GM21367 (cell line): ENCODE results near the gene PHF21A.
"Not testable (repeated sequence)": the region's sequence is repeated elsewhere in the genome, so short reads cannot be mapped to it uniquely, and the experiment has no call there.

ENCODE experiments used
- ATAC-seq: cut with Tn5 transposase; IDR thresholded peaks from one replicate; pipeline ENCODE4 v1.9.1; 2021; ENCODE audit not compliant: unreplicated experiment

Gene PHF21A

DNA sequence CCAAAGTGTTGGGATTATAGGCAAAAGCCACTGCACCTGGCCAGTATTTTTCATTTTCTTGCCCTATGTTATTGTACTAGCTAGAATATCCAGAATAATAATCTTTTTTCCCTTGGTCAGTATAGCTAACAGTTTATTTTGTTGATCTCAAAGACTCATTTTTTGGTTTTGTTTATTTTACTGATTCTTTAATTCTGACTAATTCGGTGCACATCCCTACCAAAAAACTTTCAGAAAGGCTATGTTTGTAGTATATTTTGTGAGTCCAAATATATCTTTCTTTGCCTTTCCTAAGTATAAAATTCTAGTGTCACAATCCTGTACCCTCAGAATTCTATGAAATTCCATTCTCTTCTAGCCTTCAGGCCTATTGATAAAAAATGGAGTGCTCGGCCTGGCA is 84.3 kb downstream of the PHF21A start:
- no peak for ATAC-seq

DNA sequence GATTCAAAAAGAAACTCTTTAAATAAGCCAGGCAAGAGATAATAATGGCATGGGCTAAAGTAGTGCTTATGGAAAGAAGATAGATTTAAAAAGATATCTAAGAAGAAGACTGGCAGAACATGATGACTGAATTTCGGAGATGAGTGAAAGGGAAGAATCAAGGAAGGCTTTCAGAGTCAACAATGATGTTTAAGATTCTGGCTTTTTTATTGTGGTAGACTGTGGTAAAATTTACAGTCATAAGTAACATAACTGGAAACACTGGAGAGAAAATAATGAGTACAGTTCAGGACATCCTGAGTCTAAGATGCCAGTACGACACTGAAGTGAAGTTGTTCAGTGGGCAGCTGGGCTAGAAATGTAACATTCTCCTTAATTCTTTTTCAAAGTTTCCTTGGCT is 85.2 kb downstream of the PHF21A start:
- no peak for ATAC-seq

DNA sequence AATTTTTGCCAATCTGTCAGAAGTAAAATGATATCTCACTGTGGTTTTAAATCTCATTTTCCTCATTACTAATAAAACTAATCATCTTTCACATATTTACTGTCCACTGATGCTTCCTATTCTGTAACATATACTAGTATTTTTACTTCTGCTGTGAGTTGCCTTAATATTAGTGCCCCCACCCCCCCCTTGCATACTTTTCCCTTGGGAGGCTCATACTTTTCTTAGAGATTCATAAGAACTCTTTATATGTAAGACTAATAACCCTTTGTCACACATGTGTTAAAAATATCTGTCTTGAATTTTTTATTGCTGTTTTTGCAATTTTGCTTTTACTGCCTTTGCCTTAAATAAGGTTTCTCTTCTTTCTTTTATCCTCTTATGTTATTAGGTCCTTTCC is 87.2 kb downstream of the PHF21A start:
- ATAC-seq, result no peak

DNA sequence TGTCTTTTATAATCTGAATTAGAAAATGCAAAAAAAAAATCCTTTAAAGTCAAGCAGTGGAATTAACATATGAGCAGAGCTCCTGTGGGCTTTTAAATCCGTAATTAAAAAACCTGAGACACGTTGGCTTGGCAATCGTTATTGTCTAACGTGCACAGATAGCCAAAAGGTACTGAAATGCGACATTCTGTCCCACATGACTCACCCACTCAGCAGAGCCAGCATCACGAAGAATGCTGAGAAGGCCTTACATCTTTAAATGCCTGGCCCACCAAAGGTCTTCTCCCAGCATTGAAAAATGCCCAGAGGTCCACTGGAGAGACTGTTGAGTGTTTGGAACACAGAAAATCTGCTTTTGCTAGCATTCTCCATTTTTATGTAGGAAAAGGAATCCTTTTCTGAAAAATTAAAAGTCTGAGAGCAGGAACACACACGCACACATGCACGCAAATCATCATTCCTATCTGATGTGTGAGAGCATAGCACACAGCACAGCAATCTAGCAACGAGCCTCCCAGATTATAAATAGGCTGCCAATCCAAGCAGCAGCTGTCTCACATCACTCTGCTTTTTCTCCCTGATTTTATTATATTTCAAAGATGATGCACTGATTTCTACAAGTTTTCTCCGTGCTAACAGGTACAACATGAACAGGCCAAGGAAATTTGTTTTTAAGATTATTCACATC is 94.5 kb downstream of the PHF21A start:
- ATAC-seq, result no peak

DNA sequence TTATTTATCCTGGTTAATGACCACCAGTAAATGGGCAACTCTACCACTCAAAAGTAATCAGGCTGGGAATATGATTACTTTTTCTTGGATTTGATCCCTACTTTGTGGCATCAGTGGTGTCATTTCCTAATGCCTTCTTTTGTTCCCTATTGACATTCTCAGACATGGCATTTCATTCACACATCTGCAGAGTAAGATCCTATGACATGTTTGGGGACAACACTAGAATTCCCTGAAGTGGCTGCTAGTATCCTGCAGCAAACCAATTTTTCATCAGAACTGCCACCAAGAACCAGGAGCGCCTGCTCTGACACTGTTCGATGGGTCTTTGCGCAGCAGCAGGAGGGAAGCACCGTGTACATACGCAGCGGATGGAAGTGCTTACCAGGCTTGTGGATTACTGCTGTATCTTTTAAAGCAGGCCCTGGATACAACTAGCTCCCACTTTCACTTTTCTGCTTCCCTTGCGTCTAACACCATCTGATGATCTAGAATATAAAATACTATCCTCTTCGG is 101.1 kb downstream of the PHF21A start:
- no peak for ATAC-seq

DNA sequence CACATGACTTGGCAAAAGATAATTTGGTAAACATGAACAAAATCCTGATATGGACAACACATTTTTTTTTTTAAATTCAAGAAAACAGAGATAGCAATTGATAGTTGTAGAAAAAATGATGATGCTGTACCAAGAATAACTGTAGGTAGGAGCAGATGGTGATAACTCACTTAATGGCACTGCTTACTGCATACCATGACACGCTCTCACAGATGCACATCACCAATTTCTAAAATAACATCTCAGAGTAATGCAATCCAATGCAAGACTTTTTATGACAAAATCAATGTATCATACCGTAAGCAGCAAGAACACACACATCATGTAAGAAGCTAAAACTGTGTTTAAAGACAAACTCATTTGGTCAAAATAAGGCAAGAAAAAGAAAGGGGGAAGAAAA is 102.6 kb downstream of the PHF21A start:
- no peak for ATAC-seq

DNA sequence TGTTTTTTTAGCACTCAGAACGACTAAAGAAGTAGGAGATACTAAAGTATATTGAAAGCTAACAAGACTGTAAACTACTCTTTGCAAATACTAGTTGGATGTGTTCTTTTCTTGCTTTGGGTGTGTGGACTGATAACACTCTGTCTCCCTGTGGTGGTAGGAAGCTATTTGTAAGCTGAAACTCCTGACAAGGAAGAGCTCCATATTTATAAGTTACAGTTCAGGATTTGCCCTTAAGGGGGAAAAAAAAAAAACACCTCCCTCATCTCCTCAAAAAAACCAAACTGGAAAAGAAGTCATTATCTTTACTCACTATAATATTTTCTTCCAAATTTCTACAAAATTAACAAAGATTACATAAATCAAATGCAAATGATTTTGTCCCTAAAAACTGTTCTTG is 103.9 kb downstream of the PHF21A start:
- no peak for ATAC-seq

DNA sequence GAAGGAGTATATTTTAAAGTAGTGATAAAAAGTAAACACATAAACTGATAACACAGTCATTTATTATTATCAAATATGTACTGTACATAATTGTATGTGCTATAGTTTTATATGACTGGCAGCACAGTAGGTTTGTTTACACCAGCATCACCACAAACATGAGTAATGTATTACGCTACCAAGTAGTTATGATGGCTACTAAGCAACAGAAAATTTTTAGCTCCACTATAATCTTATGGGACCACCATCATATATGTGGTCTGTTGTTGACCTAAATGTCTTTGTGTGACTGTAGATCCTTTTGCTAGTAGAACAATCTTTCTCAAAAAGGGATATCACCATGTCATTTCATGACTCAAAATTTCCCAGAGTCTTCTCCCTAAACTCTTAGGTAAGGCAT is 105.3 kb downstream of the PHF21A start:
- ATAC-seq, result no peak

DNA sequence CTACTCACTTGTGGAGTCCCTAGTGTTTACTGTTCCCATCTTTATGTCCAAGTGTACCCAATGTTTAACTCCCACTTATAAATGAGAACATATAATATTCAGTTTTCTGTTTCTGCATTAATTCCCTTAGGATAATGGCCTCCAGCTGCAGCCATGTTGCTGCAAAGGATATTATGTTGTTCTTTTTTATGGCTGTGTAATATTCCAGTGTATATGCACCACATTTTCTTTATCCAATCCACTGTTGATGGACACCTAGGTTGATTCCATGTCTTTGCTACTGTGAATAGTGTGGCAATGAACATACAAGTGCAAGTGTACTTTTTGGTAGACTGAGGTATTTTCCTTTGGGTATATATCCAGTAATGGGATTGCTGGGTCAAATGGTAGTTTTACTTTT is 107.1 kb downstream of the PHF21A start:
- ATAC-seq, result not testable (repeated sequence)

DNA sequence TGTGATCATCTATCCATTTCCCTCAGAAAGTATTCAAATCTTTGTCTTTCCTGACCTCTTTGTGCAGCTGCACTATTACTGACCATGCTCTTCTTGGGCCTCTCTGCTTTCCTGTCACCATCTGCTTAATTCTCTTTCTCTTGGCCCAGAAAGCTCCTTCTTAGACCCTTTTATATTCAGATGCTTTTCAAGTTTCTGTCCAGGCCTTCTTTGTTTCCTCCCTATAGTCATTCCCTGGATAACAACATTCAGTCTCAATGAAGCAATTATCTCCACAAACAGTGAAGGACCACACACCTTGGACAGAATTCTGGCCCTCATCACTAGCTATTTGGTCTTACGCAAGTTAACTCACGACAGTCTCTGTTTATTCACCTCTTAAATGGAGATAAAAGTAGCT is 109.1 kb downstream of the PHF21A start:
- ATAC-seq, result no peak

DNA sequence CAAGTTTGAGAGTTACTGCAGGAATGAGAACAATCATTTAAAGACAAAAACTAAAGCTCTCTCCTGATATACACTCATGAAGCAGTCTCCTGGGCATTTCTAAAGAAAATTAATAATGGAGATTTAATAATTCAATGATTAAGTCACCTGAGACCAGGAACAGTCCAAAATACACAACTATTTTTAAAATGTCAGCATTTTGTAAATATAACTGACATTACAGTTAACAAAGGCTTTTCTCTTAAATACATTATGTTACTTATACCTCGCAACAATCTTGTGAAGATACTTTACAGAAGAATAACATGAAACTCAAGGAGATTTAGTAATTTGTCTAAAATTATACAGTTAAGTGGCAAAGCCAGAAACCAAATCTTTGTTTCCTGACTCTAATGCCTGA is 111.2 kb downstream of the PHF21A start:
- no peak for ATAC-seq

DNA sequence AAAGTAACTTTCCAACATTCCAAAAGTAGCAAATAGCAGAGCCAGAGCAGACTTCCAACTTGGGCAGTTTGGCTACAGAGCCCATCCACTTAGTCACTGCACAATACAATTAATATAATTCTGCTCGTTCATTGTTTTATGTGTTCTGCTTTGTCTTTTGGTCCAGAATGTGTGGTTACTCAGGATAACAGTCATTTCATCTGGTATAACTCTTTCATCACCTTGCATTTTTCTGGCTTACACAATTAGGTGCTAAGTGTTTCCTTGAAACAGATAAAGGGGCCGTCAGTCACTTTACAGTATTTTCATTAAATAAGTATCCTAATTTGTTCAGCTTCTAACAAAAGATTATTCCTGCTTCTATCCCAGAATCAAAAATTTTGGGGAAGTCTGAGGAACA is 111.6 kb downstream of the PHF21A start:
- no peak for ATAC-seq

DNA sequence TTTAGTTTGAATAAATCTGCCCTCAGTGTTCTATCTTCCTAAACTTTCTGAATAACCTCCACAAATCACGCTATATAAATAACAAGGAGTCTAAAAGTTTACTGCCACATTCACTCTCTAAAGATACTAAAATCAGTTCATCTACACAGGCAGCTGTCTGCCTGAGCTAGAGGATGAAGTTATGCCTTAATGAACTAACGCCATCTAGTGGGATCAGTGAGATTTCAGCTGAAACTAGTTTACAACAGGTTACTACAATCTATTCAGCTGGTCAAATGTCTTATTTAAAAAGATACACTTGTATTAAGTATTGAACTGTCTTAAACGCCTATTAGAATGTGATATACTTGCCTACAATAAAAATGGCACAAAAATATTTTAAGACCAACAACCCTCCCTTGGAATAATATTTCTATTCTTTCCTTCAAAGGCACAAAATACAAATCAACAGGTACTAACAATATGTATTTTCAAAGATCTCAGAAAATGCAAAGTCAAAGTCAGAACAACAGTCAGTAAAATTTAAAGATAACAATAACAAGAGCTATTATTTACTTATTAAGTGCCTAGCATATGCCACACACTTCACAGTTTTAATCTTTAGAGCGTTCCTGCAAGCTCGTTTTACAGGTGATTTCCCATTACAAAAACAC is 114.7 kb downstream of the PHF21A start:
- ATAC-seq, result no peak

DNA sequence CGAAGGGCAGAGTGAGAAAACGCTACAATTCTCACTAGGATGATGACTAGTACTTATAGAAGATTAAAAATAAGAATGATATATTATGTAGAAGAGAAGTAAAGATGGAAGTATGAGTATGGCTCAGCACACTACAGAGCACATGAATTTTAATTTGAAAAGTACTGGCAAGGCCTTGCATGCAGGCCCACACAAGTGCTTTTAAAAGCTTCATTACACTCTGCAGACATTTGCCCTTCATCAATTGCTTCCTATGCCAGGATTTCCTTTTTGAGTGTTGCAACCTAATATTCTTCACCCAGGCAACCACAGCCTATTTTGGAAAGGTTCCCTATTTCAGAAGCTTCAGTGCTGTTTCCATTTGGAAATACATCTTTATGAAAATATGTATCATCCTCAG is 117.7 kb downstream of the PHF21A start:
- no peak for ATAC-seq

DNA sequence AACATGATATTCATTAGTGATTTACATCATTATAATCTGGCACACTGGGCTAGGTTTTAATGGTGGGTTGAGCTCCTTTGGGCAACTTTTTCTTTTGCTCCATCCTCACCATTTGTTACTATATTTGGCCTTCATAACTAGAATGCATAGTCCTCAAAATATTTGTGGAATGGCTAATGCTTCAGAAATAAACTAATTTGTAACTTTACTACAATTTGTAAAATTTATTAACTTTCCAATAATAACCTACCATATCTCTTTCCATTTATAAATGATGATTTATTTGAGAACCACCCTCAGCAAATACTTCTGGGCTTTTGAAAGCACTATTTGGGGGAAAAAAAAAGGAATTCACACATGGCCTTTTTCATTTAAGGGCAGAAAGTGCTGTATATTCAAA is 119.1 kb downstream of the PHF21A start:
- ATAC-seq, result no peak

DNA sequence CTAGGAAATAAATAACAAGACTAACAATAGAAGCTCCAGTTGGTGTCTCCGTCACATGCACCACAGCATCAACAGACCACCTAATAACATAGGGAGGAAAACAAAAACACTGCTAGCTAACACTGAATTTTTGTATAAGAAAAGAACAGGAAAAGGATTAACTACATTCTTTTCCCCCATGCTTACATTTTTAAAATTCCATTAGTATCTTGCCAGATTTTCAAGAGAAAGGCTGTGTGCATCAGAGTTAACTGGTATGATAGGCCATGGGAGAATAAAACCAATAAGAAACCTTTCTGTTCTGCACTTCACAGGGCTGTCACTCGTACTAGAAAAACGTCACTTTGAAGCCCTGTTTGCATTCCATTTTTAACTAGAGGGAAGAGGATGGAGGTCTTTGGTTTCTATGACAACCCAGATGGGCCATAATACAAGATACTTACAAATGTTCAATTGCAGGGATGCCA is 119.8 kb downstream of the PHF21A start:
- ATAC-seq, result no peak

DNA sequence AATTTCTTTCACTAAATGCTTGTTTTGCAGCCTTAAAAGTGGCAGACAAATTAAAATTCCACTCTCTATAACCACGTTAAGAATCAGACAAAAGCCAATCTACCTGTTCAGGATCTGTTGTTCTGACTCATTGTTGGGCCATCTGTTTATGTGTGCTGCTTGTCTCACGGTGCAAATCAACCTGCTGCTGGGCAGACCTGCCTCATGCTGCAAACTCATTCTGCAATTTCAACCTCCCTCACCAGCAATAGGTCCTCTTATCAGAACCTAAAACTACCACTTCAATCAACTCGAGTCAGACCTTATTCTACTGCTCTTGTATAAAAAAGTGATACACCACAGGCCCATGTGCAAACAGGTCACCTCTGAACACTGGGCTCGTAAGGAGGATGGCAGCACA is 123.7 kb downstream of the PHF21A start:
- no peak for ATAC-seq

DNA sequence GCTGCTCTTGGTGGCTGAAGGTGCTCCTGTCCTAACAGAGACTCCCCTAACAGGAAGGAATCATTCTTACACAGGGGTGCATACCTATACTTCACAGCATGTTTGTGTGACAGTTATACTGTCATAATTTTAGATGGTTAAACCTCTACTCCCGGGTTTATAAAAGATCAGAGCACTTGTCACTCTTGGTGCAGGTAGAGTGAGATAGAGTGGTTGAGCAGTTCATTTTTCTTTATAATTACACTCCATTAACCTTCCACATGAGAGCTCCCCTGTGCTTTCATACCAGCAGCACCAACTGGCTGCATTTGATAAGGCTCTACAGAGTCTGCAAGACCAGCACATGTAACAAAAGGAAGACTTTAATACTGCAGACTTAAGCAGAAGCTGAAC is 125.9 kb downstream of the PHF21A start:
- ATAC-seq, result no peak

DNA sequence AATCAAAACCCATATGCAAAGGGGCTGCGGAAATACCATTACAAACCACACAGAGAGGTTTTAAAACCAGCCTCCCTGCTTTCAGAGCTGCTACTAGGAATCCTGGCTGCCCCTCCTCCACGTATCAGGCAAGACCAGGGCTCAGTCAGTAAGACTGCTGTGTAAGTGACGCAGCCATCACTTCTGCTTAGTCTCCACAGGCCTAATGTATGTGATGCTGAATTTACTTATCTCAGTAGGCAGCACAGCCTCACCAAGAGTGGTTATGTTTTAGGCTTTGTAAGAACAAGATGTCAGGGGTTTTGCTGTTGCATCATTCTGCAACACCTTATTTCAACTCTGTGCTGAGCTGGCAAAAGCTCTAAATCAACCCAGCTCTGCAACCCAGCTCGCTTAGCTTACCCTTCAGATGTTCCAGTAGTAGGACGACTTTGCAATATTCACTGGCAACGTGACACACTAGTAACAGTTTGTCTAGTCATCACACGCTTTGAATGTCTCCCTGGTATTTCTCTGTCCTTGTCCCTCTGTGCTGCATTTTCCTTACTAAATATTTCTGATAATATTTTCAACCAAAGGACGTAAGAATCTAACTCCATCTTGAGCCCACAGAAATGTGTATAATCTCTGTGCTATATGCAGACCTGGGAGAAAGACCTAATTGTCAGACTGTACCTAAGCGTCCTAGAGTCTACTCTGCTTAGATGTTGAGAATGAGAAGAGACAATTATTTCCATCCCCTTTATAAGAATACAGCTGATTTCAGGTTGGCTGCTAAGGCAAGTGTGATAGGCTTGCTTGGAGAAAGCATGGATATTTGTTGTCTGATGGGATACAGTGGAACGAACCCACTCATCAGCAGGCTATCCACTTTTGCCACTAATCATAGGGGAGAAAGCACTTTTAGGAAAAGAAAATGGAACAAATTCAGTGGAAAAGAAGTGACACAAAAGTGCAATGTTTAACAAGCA is 126.6 kb downstream of the PHF21A start:
- ATAC-seq, result no peak

DNA sequence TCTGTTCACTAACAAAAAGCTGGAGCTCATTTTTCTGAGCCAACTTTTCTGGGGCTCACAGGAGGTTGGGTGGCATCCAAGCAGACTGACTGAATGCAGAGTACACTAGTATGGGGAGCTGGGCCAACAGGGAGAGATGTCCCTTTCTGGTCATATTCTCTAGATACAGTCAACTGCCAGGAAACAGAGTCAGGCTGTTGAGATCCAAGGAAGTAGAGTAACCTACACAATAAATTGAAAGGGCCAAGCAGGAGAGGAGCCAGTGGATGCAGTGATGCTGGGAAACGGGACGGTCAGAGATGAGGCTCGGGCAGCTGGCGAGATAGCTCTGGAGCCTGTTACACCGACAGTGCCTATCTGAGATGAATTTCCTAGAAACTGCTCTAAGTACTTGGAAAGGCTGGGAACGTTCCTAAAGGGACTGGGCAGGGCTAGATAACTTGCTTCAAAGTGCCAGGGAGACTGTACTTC is 127.7 kb downstream of the PHF21A start:
- ATAC-seq, result no peak

DNA sequence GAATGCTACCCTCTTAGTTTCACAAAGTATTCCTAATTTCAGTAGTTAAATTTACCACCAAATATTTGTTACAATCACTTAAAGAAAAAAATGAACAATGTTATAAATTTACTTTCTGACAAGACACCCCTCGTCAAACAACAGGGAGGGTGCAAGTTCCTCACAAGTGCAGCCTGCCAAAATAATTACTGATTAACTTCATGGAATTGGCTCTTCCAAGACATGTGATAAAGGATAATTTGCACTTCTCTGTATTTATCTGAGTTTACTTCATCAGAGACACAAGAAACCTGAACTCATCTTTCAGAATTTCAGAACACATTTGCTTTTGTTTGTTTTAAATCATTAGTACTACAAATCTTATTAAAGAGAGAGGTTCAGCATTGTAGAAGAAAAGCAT is 132.3 kb downstream of the PHF21A start:
- no peak for ATAC-seq
